Measurements from ENCODE around the gene NFIA. TPM values are rescaled to one million over a fixed set of nuclear protein-coding genes. Genes with fewer than 3 reads are reported as not detected.

NFIA gene
- total RNA-seq, 1 experiment from 2014 or later, result not detected

DNA sequence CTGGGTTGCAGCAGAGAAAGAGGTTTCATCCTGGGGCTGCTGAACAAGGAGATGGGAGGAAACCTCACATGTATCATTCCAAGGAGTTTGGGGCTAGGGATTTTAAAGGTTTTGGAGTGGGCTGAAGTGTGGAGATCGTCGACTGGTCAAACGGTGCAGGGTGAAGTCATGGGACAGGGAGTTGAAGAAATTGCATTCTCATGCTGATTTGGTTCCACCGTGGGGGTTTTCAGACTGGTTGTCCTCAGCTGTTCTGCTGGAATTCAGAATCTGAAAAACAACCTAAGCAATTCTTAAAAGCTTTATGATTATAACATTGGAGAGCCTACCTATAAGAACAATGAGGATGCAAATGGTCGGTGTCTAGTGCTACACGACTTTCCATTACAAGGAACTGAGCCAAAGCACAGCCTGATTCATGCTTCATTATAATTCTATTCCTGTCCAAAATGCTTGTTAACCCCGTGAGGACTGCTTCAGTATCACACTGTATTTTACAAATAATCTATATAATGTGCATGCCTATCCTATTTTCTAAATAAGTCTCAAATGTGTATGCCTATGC lies 399.9 kb downstream of the NFIA start:
- no peak overlapping the region for H3K4me3 ChIP-seq
- H3K9me3 ChIP-seq, result no peaks in the 10 kb centered on the region
- no peaks in the 10 kb centered on the region for H3K27me3 ChIP-seq
- no peak for DNase-seq
- H3K36me3 ChIP-seq, result no peaks in the 10 kb centered on the region

DNA sequence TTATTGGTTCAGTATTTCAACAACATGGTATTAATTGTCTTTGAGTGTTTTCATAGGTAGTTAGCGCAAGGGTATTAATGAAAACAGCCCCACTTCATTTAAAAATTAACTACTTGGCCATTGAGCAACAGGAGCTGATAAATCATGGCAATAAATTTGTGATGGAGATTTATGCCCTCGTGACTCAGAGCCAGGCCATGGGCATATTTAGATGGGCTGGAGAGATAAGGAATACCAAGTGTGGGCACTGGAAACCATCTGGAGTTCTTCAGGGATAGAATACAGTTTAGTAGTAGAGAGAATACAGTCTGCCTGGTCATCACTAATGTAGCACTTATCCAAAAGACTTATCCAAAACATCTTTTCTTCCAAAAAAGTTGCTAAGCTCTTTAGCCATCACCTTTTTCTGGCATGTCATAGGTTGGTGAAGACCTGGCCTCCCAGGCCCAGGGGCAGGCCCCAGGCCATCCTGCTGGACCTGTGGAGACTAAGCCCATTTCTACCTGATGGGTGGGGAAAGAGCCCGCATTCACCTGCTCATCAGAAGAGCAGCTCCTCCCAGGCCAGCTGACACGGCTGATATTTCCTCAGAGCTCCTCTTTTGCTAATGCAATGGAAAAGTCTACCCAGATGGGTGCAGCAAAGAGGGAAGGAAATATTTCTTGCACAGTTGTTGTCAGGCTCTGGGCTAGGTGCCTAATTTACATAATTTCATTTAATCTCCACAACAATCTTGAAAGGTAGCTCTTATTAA lies 404.6 kb downstream of the NFIA start:
- H3K9me3 ChIP-seq, result no peaks in the 10 kb centered on the region
- no peak for DNase-seq
- H3K27me3 ChIP-seq, result no peaks in the 10 kb centered on the region
- no peak overlapping the region for H3K4me3 ChIP-seq
- no peaks in the 10 kb centered on the region for H3K36me3 ChIP-seq

DNA sequence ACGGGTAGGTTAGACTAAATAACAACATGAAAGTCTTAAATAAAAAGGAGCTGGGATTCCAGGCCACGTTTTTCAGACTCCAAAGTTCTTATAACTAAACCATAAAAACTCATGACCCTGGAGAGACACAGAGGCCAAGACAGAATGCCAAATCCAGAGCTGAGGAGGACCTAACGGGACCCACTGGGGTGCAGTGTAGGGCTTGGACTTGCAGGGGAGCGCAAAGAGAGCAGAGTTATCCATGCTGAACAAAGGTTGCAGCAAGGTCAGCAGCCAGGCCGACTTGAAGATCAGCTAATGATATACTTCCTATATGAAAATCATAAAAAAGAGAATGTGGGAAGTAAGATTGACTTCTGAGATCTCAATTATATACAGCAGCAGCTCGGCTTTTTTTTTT lies 405.4 kb downstream of the NFIA start:
- no peaks in the 10 kb centered on the region for H3K36me3 ChIP-seq
- no peaks in the 10 kb centered on the region for H3K9me3 ChIP-seq
- H3K27me3 ChIP-seq, result no peaks in the 10 kb centered on the region
- no peak for DNase-seq
- no peak overlapping the region for H3K4me3 ChIP-seq

DNA sequence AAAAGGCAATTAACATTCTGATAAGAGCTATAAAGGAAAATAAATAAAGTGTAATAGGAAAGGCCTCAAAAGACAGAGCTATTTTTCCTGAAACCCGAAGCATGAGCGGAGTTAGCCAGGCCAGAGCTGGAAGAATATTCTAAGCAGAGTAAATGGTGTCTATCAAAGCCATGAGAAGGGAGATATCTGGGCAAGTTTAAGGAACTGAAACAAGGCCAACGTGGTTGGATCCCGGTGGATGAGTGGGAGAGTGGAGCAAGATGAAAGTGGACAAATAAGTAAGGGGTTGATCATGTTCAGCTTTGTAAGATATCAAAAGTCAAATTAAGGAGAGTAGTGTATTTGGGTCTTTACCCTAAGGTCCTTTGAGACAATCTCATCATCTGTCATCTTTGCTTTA lies 408.6 kb downstream of the NFIA start:
- no peak overlapping the region for H3K4me3 ChIP-seq
- no peaks in the 10 kb centered on the region for H3K27me3 ChIP-seq
- H3K36me3 ChIP-seq, result no peaks in the 10 kb centered on the region
- no peak for DNase-seq
- H3K9me3 ChIP-seq, result no peaks in the 10 kb centered on the region

DNA sequence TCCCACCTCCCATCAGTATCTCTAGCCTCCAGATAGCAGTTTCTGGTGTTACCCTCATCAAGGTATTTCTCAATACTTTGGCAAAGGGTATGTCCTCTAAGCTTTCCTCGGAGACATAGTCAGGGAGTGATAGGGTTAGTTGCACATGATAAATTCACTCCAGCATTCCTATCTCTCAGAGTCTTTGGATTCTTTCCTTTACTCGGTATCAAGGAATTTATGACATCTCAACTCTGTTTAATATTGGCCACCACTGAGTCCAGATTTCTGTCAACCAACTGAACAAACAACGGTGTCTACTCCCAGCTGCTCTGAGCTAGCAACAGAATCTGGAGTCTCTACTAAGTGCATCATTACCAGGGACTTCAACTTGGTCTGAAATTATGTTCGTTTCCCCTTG lies 409.1 kb downstream of the NFIA start:
- Histone ChIP-seq H3K4me3 (no peak overlapping the region), H3K27me3 (no peaks in the 10 kb centered on the region), H3K36me3 (no peaks in the 10 kb centered on the region), H3K9me3 (no peaks in the 10 kb centered on the region)
- DNase-seq, result no peak

DNA sequence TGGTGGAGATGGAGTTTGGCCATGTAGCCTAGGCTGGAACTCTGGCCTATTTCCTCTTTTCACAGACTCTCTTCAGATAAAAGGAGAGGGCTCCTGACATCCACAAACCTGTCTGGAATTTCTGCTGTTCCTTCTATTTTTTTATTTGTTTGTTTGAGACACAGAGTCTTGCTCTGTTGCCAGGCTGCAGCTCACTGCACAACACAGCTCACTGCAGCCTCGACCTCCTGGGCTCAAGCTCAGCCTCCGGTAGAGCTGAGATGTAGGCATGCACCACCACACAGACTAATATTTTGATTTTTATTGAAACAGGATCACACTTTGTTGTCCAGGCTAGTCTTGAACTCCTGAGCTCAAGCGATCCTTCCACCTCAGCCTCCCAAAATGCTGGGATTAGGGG lies 411.6 kb downstream of the NFIA start:
- Histone ChIP-seq H3K9me3 (no peaks in the 10 kb centered on the region), H3K27me3 (no peaks in the 10 kb centered on the region), H3K36me3 (no peaks in the 10 kb centered on the region), H3K4me3 (no peak overlapping the region)
- no peak for DNase-seq

DNA sequence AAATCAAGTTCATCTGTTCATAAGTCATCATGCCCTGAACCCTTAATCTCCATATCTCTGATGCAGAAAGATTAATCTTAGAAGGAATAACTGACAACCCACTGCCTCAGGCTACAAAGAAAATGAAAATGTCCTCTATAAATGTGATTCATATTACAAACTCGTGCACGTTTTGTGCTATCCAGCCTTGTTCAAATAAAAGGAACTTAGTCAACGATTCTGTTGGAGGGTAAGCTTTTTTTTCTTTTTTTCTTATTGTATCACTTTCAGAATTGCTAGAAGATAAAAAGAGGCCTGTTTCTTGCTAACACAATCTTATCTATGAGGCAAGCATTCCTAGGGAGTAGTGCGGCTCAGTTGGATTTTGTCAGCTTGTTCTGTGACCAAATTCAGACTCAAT lies 414.1 kb downstream of the NFIA start:
- no peak for DNase-seq
- H3K9me3 ChIP-seq, result no peaks in the 10 kb centered on the region
- no peaks in the 10 kb centered on the region for H3K27me3 ChIP-seq
- H3K4me3 ChIP-seq, result no peak overlapping the region
- H3K36me3 ChIP-seq, result no peaks in the 10 kb centered on the region

DNA sequence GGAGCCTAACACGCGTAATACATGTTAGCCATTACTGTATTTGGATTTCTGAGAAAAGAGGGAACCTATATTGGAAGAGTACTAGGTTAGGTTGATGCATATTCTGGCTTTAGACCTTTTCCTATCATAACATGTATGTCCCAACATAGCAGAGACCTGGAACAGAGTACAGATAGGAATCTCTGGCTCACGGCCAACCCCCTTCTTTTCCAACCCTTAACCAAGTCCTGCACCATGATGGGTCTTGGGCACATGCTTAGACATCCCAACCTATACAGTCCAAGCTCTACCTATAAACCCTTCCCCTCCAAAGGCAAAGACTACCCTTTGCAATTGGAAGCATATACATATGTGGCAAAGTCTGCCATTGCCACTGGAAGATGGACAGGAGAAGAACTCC lies 414.7 kb downstream of the NFIA start:
- Histone ChIP-seq H3K36me3 (no peaks in the 10 kb centered on the region), H3K9me3 (no peaks in the 10 kb centered on the region), H3K27me3 (no peaks in the 10 kb centered on the region), H3K4me3 (no peak overlapping the region)
- DNase-seq, result no peak

DNA sequence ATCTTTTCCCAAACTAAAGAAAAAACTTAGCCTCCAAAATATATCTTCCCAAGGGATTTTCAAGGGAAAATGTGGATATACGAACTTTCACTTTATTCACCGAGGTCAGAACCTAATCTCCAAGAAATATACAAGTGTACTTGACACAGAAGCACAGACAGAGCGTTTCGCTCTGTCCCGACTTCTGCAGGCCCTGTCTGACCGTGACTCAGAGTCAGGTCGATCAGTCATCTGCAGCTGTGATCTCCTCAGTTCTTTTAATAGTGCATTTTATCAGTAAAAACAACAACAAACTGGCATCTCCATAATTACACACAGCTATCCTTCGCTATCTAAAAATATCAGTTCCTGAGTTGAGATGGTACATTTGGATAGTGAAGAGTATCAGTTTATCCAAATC lies 416.0 kb downstream of the NFIA start:
- no peaks in the 10 kb centered on the region for H3K36me3 ChIP-seq
- no peak for DNase-seq
- no peaks in the 10 kb centered on the region for H3K27me3 ChIP-seq
- H3K9me3 ChIP-seq, result no peaks in the 10 kb centered on the region
- no peak overlapping the region for H3K4me3 ChIP-seq

DNA sequence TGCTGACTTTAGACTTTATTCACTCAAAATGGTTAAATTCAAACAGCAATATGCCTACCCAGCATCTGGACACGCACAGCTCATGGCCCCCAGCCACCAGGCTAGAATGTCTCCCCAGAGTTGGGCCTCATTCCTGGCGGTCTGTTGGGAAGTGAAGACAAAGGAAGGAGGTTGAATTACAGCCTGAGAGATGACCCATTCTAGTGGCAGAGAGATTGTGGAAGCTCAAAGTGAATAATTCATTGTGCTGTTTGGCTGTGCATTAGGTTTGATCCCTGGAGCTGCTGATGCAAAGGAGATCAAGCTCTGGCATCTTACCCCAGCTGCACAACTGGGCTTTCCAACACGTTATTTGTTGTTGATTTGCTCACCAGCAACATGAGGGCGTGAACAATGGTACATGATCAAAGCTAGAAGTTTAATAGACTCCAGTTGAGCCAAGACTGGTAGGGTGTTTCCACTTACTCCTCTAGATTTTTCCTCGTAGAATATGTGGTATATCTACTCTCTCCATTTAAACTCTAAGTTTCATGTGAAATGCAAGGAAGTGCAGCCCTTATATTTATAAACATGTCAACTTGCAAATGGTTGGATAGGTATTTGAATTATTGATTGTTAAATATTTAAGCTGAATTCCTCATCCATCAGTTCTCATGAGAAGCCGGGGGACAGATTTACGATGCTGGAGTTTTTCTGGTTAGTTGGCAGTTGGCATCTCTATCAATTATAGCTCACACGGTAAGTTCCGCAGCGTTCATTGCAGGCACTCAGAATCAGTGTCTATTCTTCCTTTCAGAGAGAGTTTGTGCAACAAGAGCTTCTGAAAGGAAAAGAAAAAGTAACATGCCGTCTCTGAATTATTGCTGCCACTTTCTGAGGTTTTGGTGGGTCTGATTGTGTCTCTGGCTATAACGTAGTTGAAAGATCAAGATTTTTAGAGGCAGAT lies 419.9 kb downstream of the NFIA start:
- no peaks in the 10 kb centered on the region for H3K27me3 ChIP-seq
- H3K4me3 ChIP-seq, result no peak overlapping the region
- no peaks in the 10 kb centered on the region for H3K36me3 ChIP-seq
- DNase-seq, result no peak
- H3K9me3 ChIP-seq, result no peaks in the 10 kb centered on the region

DNA sequence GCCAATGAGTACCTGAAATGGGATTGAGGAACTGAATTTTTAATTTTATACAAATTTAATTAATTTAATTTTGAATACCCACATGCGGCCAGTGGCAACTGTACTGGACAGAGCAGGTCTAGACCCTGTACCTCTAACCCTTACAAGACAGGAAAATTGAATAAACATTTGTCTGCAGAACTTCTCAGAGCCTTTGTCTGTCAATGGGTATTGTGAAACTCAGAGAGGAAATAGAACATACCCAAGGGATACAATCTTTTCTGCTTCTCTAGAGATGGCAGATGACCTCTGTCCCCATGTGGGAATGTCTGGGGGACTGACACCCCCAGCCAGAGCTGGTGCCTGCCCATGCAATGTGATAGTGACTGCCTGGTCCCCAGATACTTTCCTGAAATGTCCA lies 421.9 kb downstream of the NFIA start:
- no peak for DNase-seq
- no peak overlapping the region for H3K4me3 ChIP-seq
- no peaks in the 10 kb centered on the region for H3K27me3 ChIP-seq
- no peaks in the 10 kb centered on the region for H3K36me3 ChIP-seq
- no peaks in the 10 kb centered on the region for H3K9me3 ChIP-seq

DNA sequence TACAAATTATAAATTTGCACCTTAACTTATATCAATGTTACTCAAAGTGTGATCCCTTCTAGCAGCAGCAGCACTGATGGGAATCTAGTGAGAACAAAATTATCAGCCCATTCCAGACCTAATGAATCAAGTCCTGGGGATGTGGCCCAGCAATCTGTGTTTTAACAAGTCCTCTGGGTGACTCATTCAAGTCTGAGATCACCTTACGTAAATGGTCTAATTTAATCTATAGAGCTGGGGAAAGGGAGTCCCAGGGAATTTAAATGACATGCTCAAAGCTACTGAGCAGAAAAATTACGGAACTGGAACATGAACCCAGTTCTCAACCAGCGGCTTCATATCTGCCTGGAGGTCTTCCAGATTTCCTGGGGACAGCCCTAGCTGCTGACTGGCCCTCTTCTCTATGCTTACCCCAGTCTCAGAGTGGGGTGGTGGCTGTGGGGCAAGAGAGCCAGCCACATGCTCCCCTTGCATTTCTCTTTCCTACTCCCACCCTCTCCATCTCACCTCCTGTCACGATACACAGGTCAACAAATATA lies 422.6 kb downstream of the NFIA start:
- Histone ChIP-seq H3K36me3 (no peaks in the 10 kb centered on the region), H3K4me3 (no peak overlapping the region), H3K9me3 (no peaks in the 10 kb centered on the region), H3K27me3 (no peaks in the 10 kb centered on the region)
- DNase-seq, result no peak

DNA sequence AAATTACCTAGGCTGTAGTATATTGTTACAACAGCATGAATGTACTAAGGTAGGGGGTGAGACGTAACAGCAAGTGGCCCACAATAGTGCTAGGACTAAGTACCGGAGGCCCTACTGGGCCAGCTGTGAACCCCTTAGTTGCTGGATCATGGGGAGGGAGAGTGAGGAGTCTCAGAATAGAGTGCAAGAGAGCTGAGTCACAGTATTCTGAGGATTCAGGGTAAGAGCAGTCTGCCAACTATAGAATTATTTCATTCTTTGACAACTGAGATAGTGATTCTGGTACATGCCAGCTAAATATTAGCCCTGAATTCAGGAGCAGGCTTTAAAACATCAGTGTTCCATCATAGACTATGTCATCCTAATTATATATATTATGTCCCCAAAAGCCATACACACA lies 423.9 kb downstream of the NFIA start:
- no peak overlapping the region for H3K4me3 ChIP-seq
- H3K27me3 ChIP-seq, result no peaks in the 10 kb centered on the region
- H3K36me3 ChIP-seq, result no peaks in the 10 kb centered on the region
- H3K9me3 ChIP-seq, result no peaks in the 10 kb centered on the region
- no peak for DNase-seq

DNA sequence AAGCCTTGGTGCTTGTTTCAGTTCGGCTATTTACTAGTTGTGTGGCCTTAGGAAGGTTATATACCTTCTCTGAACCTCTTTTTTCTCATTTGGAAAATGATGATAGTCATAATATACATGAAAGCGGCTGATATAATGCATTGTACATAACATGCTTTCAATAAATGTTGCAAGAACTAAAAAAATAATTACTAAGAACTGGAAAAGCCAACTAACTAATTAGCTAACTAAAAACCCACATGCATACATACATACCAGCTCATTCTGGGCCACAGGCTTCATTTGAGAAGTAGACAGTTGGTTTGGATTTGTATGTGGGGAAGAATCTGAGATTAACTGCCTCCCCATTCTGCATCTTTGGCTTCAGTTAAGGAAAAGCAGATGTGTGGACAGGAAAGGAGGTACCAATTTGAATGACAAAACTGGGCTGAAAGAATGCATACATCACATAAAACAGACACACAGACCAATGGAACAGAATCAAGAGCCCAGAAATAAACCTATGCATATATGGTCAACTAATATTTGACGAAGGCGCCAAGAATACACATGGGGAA lies 424.7 kb downstream of the NFIA start:
- no peak overlapping the region for H3K4me3 ChIP-seq
- H3K27me3 ChIP-seq, result no peaks in the 10 kb centered on the region
- no peak for DNase-seq
- no peaks in the 10 kb centered on the region for H3K9me3 ChIP-seq
- no peaks in the 10 kb centered on the region for H3K36me3 ChIP-seq
